Central memory CD8-positive, alpha-beta T cell (primary cell): ENCODE results near the gene LHFPL3.

ENCODE experiments used
- ATAC-seq: fragments of 150-1000 bp; cut with Tn5 transposase; replicated peaks from 2 replicates; pipeline ENCODE4 v1.10.0; 2022; ENCODE audit warnings: mild to moderate bottlenecking, moderate FRiP score, moderate number of reproducible peaks; ENCODE audit not compliant: poor library complexity, severe bottlenecking; ENCODE audit errors: extremely low read depth
- DNase-seq, 2 donors: peaks; one replicate each; pipeline ENCODE4 v3.0.0; 2021; ENCODE audit warnings: low spot score in 2 of 2
- H3K27ac Mint-ChIP-seq: one replicate; pipeline ENCODE4 v1.8.0; 2022; ENCODE audit warnings: low read depth, mild to moderate bottlenecking, moderate library complexity, mixed read lengths
- H3K27me3 Mint-ChIP-seq: one replicate; pipeline ENCODE4 v1.8.0; 2022; ENCODE audit warnings: mixed read lengths
- H3K36me3 Mint-ChIP-seq: one replicate; pipeline ENCODE4 v1.8.0; 2022; ENCODE audit warnings: mild to moderate bottlenecking, moderate library complexity, mixed read lengths; ENCODE audit not compliant: insufficient read depth
- H3K4me1 Mint-ChIP-seq: one replicate; pipeline ENCODE4 v1.8.0; 2022; ENCODE audit warnings: mixed read lengths
- H3K4me3 Mint-ChIP-seq: one replicate; pipeline ENCODE4 v1.8.0; 2022; ENCODE audit warnings: mild to moderate bottlenecking, moderate library complexity, mixed read lengths
- H3K9me3 Mint-ChIP-seq: one replicate; pipeline ENCODE4 v1.8.0; 2022; ENCODE audit warnings: mixed read lengths

LHFPL3 gene

GRCh38 chr7:104836976-104837375 is 508.6 kb downstream of the LHFPL3 start:
- no peaks in the 10 kb centered on the region for H3K9me3 Mint-ChIP-seq
- H3K36me3 Mint-ChIP-seq: no peaks in the 10 kb centered on the region
- H3K27ac Mint-ChIP-seq: no peak overlapping the region
- peaks cover 63% of the 10 kb centered on the region for H3K27me3 Mint-ChIP-seq
- DNase-seq (no peak), ATAC-seq (no peak)
- no peaks in the 10 kb centered on the region for H3K4me1 Mint-ChIP-seq
- no peak overlapping the region for H3K4me3 Mint-ChIP-seq

- ATAC-seq (no peak), DNase-seq (no peak)
- Mint-ChIP-seq H3K9me3 (no peaks in the 10 kb centered on the region), H3K4me1 (no peaks in the 10 kb centered on the region), H3K27me3 (peaks cover 73% of the 10 kb centered on the region), H3K4me3 (no peak overlapping the region), H3K36me3 (no peaks in the 10 kb centered on the region), H3K27ac (no peak overlapping the region)
Measured at GRCh38 chr7:104838537-104839299, 510.3 kb downstream of the LHFPL3 start.

GRCh38 chr7:104839842-104840241 is 511.4 kb downstream of the LHFPL3 start:
- Mint-ChIP-seq H3K4me3 (no peak overlapping the region), H3K27ac (no peak overlapping the region), H3K9me3 (no peaks in the 10 kb centered on the region), H3K36me3 (no peaks in the 10 kb centered on the region), H3K27me3 (peaks cover 71% of the 10 kb centered on the region), H3K4me1 (no peaks in the 10 kb centered on the region)
- no peak for ATAC-seq
- DNase-seq: no peak

GRCh38 chr7:104841798-104842197 is 513.4 kb downstream of the LHFPL3 start:
- Mint-ChIP-seq H3K4me3 (no peak overlapping the region), H3K9me3 (no peaks in the 10 kb centered on the region), H3K4me1 (no peaks in the 10 kb centered on the region), H3K36me3 (no peaks in the 10 kb centered on the region), H3K27me3 (peaks cover 68% of the 10 kb centered on the region), H3K27ac (no peak overlapping the region)
- ATAC-seq: no peak
- DNase-seq: no peak

GRCh38 chr7:104843198-104843597 is 514.8 kb downstream of the LHFPL3 start:
- DNase-seq: no peak
- Mint-ChIP-seq H3K36me3 (no peaks in the 10 kb centered on the region), H3K27ac (no peak overlapping the region), H3K9me3 (no peaks in the 10 kb centered on the region), H3K4me1 (no peaks in the 10 kb centered on the region), H3K4me3 (no peak overlapping the region), H3K27me3 (peaks cover 61% of the 10 kb centered on the region)
- no peak for ATAC-seq

GRCh38 chr7:104845557-104845956 is 517.2 kb downstream of the LHFPL3 start:
- ATAC-seq (no peak), DNase-seq (no peak)
- Mint-ChIP-seq H3K27me3 (peaks cover 55% of the 10 kb centered on the region), H3K36me3 (no peaks in the 10 kb centered on the region), H3K4me3 (no peak overlapping the region), H3K27ac (no peak overlapping the region), H3K9me3 (no peaks in the 10 kb centered on the region), H3K4me1 (no peaks in the 10 kb centered on the region)

- no peak for ATAC-seq
- Mint-ChIP-seq H3K4me1 (no peaks in the 10 kb centered on the region), H3K27me3 (peaks cover 44% of the 10 kb centered on the region), H3K36me3 (no peaks in the 10 kb centered on the region), H3K27ac (no peak overlapping the region), H3K9me3 (no peaks in the 10 kb centered on the region), H3K4me3 (no peak overlapping the region)
- DNase-seq: no peak
Measured at GRCh38 chr7:104846731-104847130, 518.3 kb downstream of the LHFPL3 start.

GRCh38 chr7:104848138-104848990 is 520.0 kb downstream of the LHFPL3 start:
- Mint-ChIP-seq H3K27me3 (peaks cover 27% of the 10 kb centered on the region), H3K9me3 (no peaks in the 10 kb centered on the region), H3K4me3 (no peak overlapping the region), H3K27ac (no peak overlapping the region), H3K36me3 (no peaks in the 10 kb centered on the region), H3K4me1 (no peaks in the 10 kb centered on the region)
- peak; percentile 21 to 32 for DNase-seq
- no peak for ATAC-seq

- peaks cover 12% of the 10 kb centered on the region for H3K27me3 Mint-ChIP-seq
- no peaks in the 10 kb centered on the region for H3K36me3 Mint-ChIP-seq
- no peak overlapping the region for H3K27ac Mint-ChIP-seq
- DNase-seq (no peak), ATAC-seq (no peak)
- H3K9me3 Mint-ChIP-seq: no peaks in the 10 kb centered on the region
- H3K4me1 Mint-ChIP-seq: no peaks in the 10 kb centered on the region
- H3K4me3 Mint-ChIP-seq: no peak overlapping the region
Measured at GRCh38 chr7:104850374-104850773, 522.0 kb downstream of the LHFPL3 start.

GRCh38 chr7:104851268-104851667 is 522.9 kb downstream of the LHFPL3 start:
- no peak for DNase-seq
- H3K36me3 Mint-ChIP-seq: no peaks in the 10 kb centered on the region
- peaks cover 3% of the 10 kb centered on the region for H3K27me3 Mint-ChIP-seq
- no peak overlapping the region for H3K27ac Mint-ChIP-seq
- no peak for ATAC-seq
- no peaks in the 10 kb centered on the region for H3K9me3 Mint-ChIP-seq
- no peak overlapping the region for H3K4me3 Mint-ChIP-seq
- H3K4me1 Mint-ChIP-seq: no peaks in the 10 kb centered on the region

- Mint-ChIP-seq H3K27me3 (no peaks in the 10 kb centered on the region), H3K36me3 (no peaks in the 10 kb centered on the region), H3K9me3 (no peaks in the 10 kb centered on the region), H3K27ac (no peak overlapping the region), H3K4me1 (peaks cover under 1% of the 10 kb centered on the region), H3K4me3 (no peak overlapping the region)
- ATAC-seq (no peak), DNase-seq (no peak)
Measured at GRCh38 chr7:104852386-104852785, 524.0 kb downstream of the LHFPL3 start.

GRCh38 chr7:104855861-104856260 is 527.5 kb downstream of the LHFPL3 start:
- ATAC-seq (no peak), DNase-seq (no peak)
- Mint-ChIP-seq H3K4me1 (peaks cover 14% of the 10 kb centered on the region), H3K36me3 (no peaks in the 10 kb centered on the region), H3K27me3 (no peaks in the 10 kb centered on the region), H3K4me3 (no peak overlapping the region), H3K27ac (no peak overlapping the region), H3K9me3 (no peaks in the 10 kb centered on the region)
